Ishikawa (cell line): ENCODE data around the gene CHN1.

ENCODE experiments used
- CEBPB ChIP-seq: IDR thresholded peaks from 2 replicates; pipeline ENCODE4 v1.6.1; 2012
- CREB1 ChIP-seq: IDR thresholded peaks from 2 replicates; pipeline ENCODE4 v1.6.1; 2012; ENCODE audit warnings: low read depth
- EGR1 ChIP-seq: IDR thresholded peaks from 2 replicates; pipeline ENCODE4 v1.6.1; 2012
- EP300 ChIP-seq: IDR thresholded peaks from 2 replicates; pipeline ENCODE4 v1.6.1; 2012; ENCODE audit warnings: borderline replicate concordance
- FOXM1 ChIP-seq: IDR thresholded peaks from 2 replicates; pipeline ENCODE4 v1.6.1; 2012; ENCODE audit warnings: low read depth, borderline replicate concordance
- NFIC ChIP-seq: IDR thresholded peaks from 2 replicates; pipeline ENCODE4 v1.6.1; 2012
- RAD21 ChIP-seq: IDR thresholded peaks from 2 replicates; pipeline ENCODE4 v1.6.1; 2012; ENCODE audit warnings: low read depth
- TAF1 ChIP-seq: IDR thresholded peaks from 2 replicates; pipeline ENCODE4 v1.6.1; 2012; ENCODE audit warnings: low read depth, mild to moderate bottlenecking
- TCF12 ChIP-seq: IDR thresholded peaks from 2 replicates; pipeline ENCODE4 v1.6.1; 2012; ENCODE audit warnings: low read depth
- TEAD4 ChIP-seq: IDR thresholded peaks from 2 replicates; pipeline ENCODE4 v1.6.1; 2012
- USF1 ChIP-seq: IDR thresholded peaks from 2 replicates; pipeline ENCODE4 v1.6.1; 2012
- YY1 ChIP-seq: IDR thresholded peaks from 2 replicates; pipeline ENCODE4 v1.6.1; 2012; ENCODE audit warnings: low read depth
- ZBTB7A ChIP-seq: IDR thresholded peaks from 2 replicates; pipeline ENCODE4 v1.6.1; 2012; ENCODE audit warnings: low read depth
- TF ChIP-seq, protein P1 (sequence below): IDR thresholded peaks from 2 replicates; pipeline ENCODE4 v1.6.1; 2012
- TF ChIP-seq, protein P2 (sequence below): IDR thresholded peaks from 2 replicates; pipeline ENCODE4 v1.6.1; 2012; ENCODE audit warnings: low read depth, mild to moderate bottlenecking

The CHN1 gene

GRCh38 chr2:174841936-174842335 is 163.2 kb downstream of the CHN1 start:
- TF ChIP-seq, protein P1, sequence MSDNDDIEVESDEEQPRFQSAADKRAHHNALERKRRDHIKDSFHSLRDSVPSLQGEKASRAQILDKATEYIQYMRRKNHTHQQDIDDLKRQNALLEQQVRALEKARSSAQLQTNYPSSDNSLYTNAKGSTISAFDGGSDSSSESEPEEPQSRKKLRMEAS: no peak
- TF ChIP-seq NFIC (no peak), TEAD4 (no peak), YY1 (no peak), CEBPB (no peak), FOXM1 (no peak), EGR1 (no peak), CREB1 (no peak), RAD21 (no peak), TAF1 (no peak), EP300 (no peak), TCF12 (no peak), USF1 (no peak)
- TF ChIP-seq, protein P2, sequence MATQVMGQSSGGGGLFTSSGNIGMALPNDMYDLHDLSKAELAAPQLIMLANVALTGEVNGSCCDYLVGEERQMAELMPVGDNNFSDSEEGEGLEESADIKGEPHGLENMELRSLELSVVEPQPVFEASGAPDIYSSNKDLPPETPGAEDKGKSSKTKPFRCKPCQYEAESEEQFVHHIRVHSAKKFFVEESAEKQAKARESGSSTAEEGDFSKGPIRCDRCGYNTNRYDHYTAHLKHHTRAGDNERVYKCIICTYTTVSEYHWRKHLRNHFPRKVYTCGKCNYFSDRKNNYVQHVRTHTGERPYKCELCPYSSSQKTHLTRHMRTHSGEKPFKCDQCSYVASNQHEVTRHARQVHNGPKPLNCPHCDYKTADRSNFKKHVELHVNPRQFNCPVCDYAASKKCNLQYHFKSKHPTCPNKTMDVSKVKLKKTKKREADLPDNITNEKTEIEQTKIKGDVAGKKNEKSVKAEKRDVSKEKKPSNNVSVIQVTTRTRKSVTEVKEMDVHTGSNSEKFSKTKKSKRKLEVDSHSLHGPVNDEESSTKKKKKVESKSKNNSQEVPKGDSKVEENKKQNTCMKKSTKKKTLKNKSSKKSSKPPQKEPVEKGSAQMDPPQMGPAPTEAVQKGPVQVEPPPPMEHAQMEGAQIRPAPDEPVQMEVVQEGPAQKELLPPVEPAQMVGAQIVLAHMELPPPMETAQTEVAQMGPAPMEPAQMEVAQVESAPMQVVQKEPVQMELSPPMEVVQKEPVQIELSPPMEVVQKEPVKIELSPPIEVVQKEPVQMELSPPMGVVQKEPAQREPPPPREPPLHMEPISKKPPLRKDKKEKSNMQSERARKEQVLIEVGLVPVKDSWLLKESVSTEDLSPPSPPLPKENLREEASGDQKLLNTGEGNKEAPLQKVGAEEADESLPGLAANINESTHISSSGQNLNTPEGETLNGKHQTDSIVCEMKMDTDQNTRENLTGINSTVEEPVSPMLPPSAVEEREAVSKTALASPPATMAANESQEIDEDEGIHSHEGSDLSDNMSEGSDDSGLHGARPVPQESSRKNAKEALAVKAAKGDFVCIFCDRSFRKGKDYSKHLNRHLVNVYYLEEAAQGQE: no peak

GRCh38 chr2:174841350-174841749 is 163.8 kb downstream of the CHN1 start:
- TF ChIP-seq TCF12: no peak
- TF ChIP-seq, protein P2: no peak
- no peak for TF ChIP-seq RAD21

GRCh38 chr2:174840436-174840835 is 164.7 kb downstream of the CHN1 start:
- TF ChIP-seq TCF12 (no peak), RAD21 (no peak), TEAD4 (no peak), FOXM1 (no peak), TAF1 (no peak), CREB1 (no peak), CEBPB (no peak), USF1 (no peak), EGR1 (no peak), EP300 (no peak), ZBTB7A (no peak), NFIC (no peak)
- TF ChIP-seq, protein P1: no peak
- TF ChIP-seq, protein P2: no peak

- TF ChIP-seq EGR1 (no peak), FOXM1 (no peak), TAF1 (no peak), CEBPB (no peak), ZBTB7A (no peak), USF1 (no peak), RAD21 (no peak), YY1 (no peak), TCF12 (no peak), EP300 (no peak), NFIC (no peak)
- TF ChIP-seq, protein P1: no peak
- TF ChIP-seq, protein P2: no peak
These were observed 165.5 kb downstream of the CHN1 start for GRCh38 chr2:174839662-174840061.
